Suprapubic skin (tissue), 3 donors: ENCODE measurements around the gene RPTOR.

Source experiments
- POLR2A ChIP-seq, 2 donors: fragments of 450-650 bp; IDR thresholded peaks; one replicate each; pipeline ENCODE4 v1.6.1; 2017; ENCODE audit warnings: antibody characterized with exemption in 2 of 2, mild to moderate bottlenecking in 2 of 2, moderate library complexity in 2 of 2
- TF ChIP-seq, protein P1 (sequence below), 2 donors: fragments of 200-600 bp in 1 of 2; fragments of 450-650 bp in 1 of 2; sonication (generic) in 1 of 2; IDR thresholded peaks; one replicate each; pipeline ENCODE4 v1.5.1; 2016 to 2019; ENCODE audit warnings: antibody characterized with exemption in 2 of 2, mild to moderate bottlenecking in 1 of 2, moderate library complexity in 1 of 2

GRCh38 chr17:80892019-80892855, 347.6 kb downstream of the RPTOR start:
- TF ChIP-seq, protein P1, sequence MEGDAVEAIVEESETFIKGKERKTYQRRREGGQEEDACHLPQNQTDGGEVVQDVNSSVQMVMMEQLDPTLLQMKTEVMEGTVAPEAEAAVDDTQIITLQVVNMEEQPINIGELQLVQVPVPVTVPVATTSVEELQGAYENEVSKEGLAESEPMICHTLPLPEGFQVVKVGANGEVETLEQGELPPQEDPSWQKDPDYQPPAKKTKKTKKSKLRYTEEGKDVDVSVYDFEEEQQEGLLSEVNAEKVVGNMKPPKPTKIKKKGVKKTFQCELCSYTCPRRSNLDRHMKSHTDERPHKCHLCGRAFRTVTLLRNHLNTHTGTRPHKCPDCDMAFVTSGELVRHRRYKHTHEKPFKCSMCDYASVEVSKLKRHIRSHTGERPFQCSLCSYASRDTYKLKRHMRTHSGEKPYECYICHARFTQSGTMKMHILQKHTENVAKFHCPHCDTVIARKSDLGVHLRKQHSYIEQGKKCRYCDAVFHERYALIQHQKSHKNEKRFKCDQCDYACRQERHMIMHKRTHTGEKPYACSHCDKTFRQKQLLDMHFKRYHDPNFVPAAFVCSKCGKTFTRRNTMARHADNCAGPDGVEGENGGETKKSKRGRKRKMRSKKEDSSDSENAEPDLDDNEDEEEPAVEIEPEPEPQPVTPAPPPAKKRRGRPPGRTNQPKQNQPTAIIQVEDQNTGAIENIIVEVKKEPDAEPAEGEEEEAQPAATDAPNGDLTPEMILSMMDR (IDR thresholded peaks at IDR 0.05) = no peak
- no peak for TF ChIP-seq POLR2A (IDR thresholded peaks at IDR 0.05)
